DND-41 (cell line): Measurements from ENCODE around the gene RGS6.

Experiments used
- ATAC-seq: fragments of 200-7000 bp; cut with Tn5 transposase; 3 replicates; pipeline ENCODE4 v1.9.1; 2021; ENCODE audit warnings: low read depth; ENCODE audit not compliant: insufficient read depth
- DNase-seq: peaks from one replicate; pipeline ENCODE4 v3.0.0-alpha.2; 2020
- H2AFZ ChIP-seq: 2 replicates; pipeline ENCODE4 v1.6.0; 2012; ENCODE audit warnings: low read depth, low read length
- H3K27ac ChIP-seq: 2 replicates; pipeline ENCODE4 v1.5.1; 2012; ENCODE audit warnings: low read length, inconsistent platforms
- H3K27me3 ChIP-seq: fragments of 200-600 bp; sonication (generic); 2 replicates; pipeline ENCODE4 v1.6.0; 2012; ENCODE audit warnings: low read length, mild to moderate bottlenecking, inconsistent platforms; ENCODE audit not compliant: insufficient read depth, poor library complexity
- H3K36me3 ChIP-seq: 2 replicates; pipeline ENCODE4 v1.5.1; 2012; ENCODE audit warnings: low read length, inconsistent platforms; ENCODE audit not compliant: insufficient read depth
- H3K4me1 ChIP-seq: 2 replicates; pipeline ENCODE4 v1.5.1; 2012; ENCODE audit warnings: mild to moderate bottlenecking, low read length; ENCODE audit not compliant: insufficient read depth
- H3K4me2 ChIP-seq: 2 replicates; pipeline ENCODE4 v1.6.0; 2012; ENCODE audit warnings: mild to moderate bottlenecking, moderate library complexity, low read length, inconsistent platforms; ENCODE audit not compliant: insufficient read depth
- H3K4me3 ChIP-seq, 2 experiments: fragments of 200-600 bp in 1 of 2; shearing (Covaris generic) in 1 of 2; 2 replicates each; pipeline ENCODE4 v1.5.1; 2012 to 2016; ENCODE audit warnings: inconsistent platforms in 2 of 2, low read length in 2 of 2, mild to moderate bottlenecking in 2 of 2, low read depth in 1 of 2, moderate library complexity in 1 of 2
- H3K79me2 ChIP-seq: 2 replicates; pipeline ENCODE4 v1.6.0; 2012; ENCODE audit warnings: low read length, inconsistent platforms; ENCODE audit not compliant: insufficient read depth
- H3K9ac ChIP-seq: 2 replicates; pipeline ENCODE4 v1.6.0; 2012; ENCODE audit warnings: low read depth, mild to moderate bottlenecking, inconsistent platforms, low read length, moderate library complexity
- H3K9me3 ChIP-seq: 2 replicates; pipeline ENCODE4 v1.5.1; 2012; ENCODE audit warnings: low read length, moderate library complexity, mild to moderate bottlenecking, inconsistent platforms; ENCODE audit not compliant: insufficient read depth, severe bottlenecking
- H4K20me1 ChIP-seq: 2 replicates; pipeline ENCODE4 v1.6.0; 2012; ENCODE audit warnings: low read length; ENCODE audit not compliant: insufficient read depth
- CTCF ChIP-seq: IDR thresholded peaks from 2 replicates; pipeline ENCODE4 v1.5.1; 2012; ENCODE audit warnings: borderline replicate concordance, low read length, moderate library complexity, mild to moderate bottlenecking; ENCODE audit not compliant: poor library complexity, severe bottlenecking; ENCODE audit errors: extremely low read depth
- EZH2 ChIP-seq: IDR thresholded peaks from 3 replicates; pipeline ENCODE4 v1.6.1; 2012; ENCODE audit warnings: borderline replicate concordance, low read depth, mild to moderate bottlenecking, moderate library complexity, low read length, inconsistent platforms; ENCODE audit not compliant: severe bottlenecking

The RGS6 gene

GRCh38 chr14:72024043-72024407 is 91.8 kb downstream of the RGS6 start:
- DNase-seq (peak; percentile 26), ATAC-seq (peak; percentile 33; the same call in 1 of the 3 replicates)
- Histone ChIP-seq H3K9me3 (no peaks in the 10 kb centered on the region), H3K27ac (no peak overlapping the region), H4K20me1 (no peaks in the 10 kb centered on the region), H2AFZ (no peak overlapping the region), H3K27me3 (peaks cover 5% of the 10 kb centered on the region), H3K4me2 (no peak overlapping the region), H3K79me2 (no peaks in the 10 kb centered on the region), H3K9ac (no peak overlapping the region), H3K36me3 (no peaks in the 10 kb centered on the region), H3K4me1 (no peaks in the 10 kb centered on the region), H3K4me3 (no peak overlapping the region)
- TF ChIP-seq EZH2, result no peak
- TF ChIP-seq CTCF, result peak; percentile 71

GRCh38 chr14:72024504-72024903 is 92.3 kb downstream of the RGS6 start:
- Histone ChIP-seq H3K79me2 (no peaks in the 10 kb centered on the region), H3K36me3 (no peaks in the 10 kb centered on the region), H3K4me1 (no peaks in the 10 kb centered on the region), H4K20me1 (no peaks in the 10 kb centered on the region), H3K27me3 (peaks cover 5% of the 10 kb centered on the region), H3K4me3 (no peak overlapping the region), H3K9ac (no peak overlapping the region), H2AFZ (no peak overlapping the region), H3K27ac (no peak overlapping the region), H3K4me2 (no peak overlapping the region), H3K9me3 (no peaks in the 10 kb centered on the region)
- TF ChIP-seq EZH2, result no peak
- TF ChIP-seq CTCF, result no peak
- no peak for ATAC-seq
- no peak for DNase-seq

- Histone ChIP-seq H3K27ac (no peak overlapping the region), H3K4me2 (no peak overlapping the region), H3K4me1 (no peaks in the 10 kb centered on the region), H3K79me2 (no peaks in the 10 kb centered on the region), H3K9me3 (no peaks in the 10 kb centered on the region), H3K27me3 (peaks cover 3% of the 10 kb centered on the region), H3K36me3 (no peaks in the 10 kb centered on the region), H3K9ac (no peak overlapping the region), H4K20me1 (no peaks in the 10 kb centered on the region), H3K4me3 (no peak overlapping the region), H2AFZ (no peak overlapping the region)
- DNase-seq (no peak), ATAC-seq (no peak)
- TF ChIP-seq EZH2 (no peak), CTCF (no peak)
Observed at GRCh38 chr14:72026536-72026935, 94.3 kb downstream of the RGS6 start.

GRCh38 chr14:72027061-72027460 is 94.8 kb downstream of the RGS6 start:
- H2AFZ ChIP-seq, result no peak overlapping the region
- H3K36me3 ChIP-seq, result no peaks in the 10 kb centered on the region
- no peak for DNase-seq
- no peak overlapping the region for H3K4me3 ChIP-seq
- H4K20me1 ChIP-seq, result no peaks in the 10 kb centered on the region
- no peaks in the 10 kb centered on the region for H3K9me3 ChIP-seq
- ATAC-seq, result no peak
- H3K79me2 ChIP-seq, result no peaks in the 10 kb centered on the region
- TF ChIP-seq EZH2 (no peak), CTCF (no peak)
- H3K27ac ChIP-seq, result no peak overlapping the region
- no peak overlapping the region for H3K9ac ChIP-seq
- H3K4me2 ChIP-seq, result no peak overlapping the region
- H3K27me3 ChIP-seq, result peaks cover 3% of the 10 kb centered on the region
- no peaks in the 10 kb centered on the region for H3K4me1 ChIP-seq
